Parietal lobe (tissue), 2 donors: ENCODE data around the gene SNU13. TPM values are rescaled to one million over a fixed set of nuclear protein-coding genes. Genes with fewer than 3 reads are reported as not detected.

ENCODE experiments used
- small RNA-seq: library from RNA; depleted of rRNA; stranded (forward); fragments of <200 nt; gene quantifications from one replicate; pipeline ENCODE3, GENCODE V24; 2014; ENCODE audit warnings: low replicate concordance
- total RNA-seq: library from RNA; depleted of rRNA; stranded (reverse); fragments of >200 nt; gene quantifications from one replicate; pipeline ENCODE4 v1.2.3, GENCODE V29; 2014

Gene SNU13
- total RNA-seq = 68.9 TPM

GRCh38 chr22:41688365-41689211 is at the start of gene SNU13:
TSS of gene SNU13 (minus strand) at chr22:41688867. CDS start at chr22:41688796, 71 bp downstream.

GRCh38 chr22:41699264-41700107 is 10.8 kb upstream of the SNU13 start, which contains the start of gene MEI1:
TSS of gene MEI1 (plus strand) at chr22:41699503. CDS start at chr22:41699539, 36 bp downstream.

Small RNA genes lying within 50 kb of the gene (small RNA-seq; reads per million reads assigned to genes)
- gene HMGN2P10 (not detected), gene RF00019 (not detected), gene RNU6-476P (not detected), gene RNU6ATAC22P (not detected)

Other genes starting within 250 kb of the SNU13 start
- gene TOB2, start 242.1 kb downstream of the SNU13 start, total RNA-seq = 19.1 TPM
- gene PHF5A, start 220.2 kb downstream of the SNU13 start, total RNA-seq = 34.4 TPM
- gene ACO2, start 219.8 kb downstream of the SNU13 start, total RNA-seq = 78.6 TPM
- gene POLR3H, start 144.4 kb downstream of the SNU13 start, total RNA-seq = 35.4 TPM
- gene CSDC2, start 127.9 kb downstream of the SNU13 start, total RNA-seq = 17.8 TPM
- gene PMM1, start 99.0 kb downstream of the SNU13 start, total RNA-seq = 16.0 TPM
- gene DESI1, start 67.8 kb downstream of the SNU13 start, total RNA-seq = 19.7 TPM
- 192 TPM for gene XRCC6, start 67.6 kb downstream of the SNU13 start, total RNA-seq
- gene MEI1, start 10.6 kb upstream of the SNU13 start, total RNA-seq = not detected
- gene CCDC134, start 111.8 kb upstream of the SNU13 start, total RNA-seq = 11.0 TPM
- 132 TPM for gene SREBF2, start 144.2 kb upstream of the SNU13 start, total RNA-seq
- not detected for gene SHISA8, start 226.2 kb upstream of the SNU13 start, total RNA-seq
- gene TNFRSF13C, start 237.9 kb upstream of the SNU13 start, total RNA-seq = under 0.01 TPM